NCI-H345 treated with DMSO at 0.1 percent for 48 hours (cell line): ENCODE results near the gene DDAH1.

Experiments used
- DNase-seq: peaks from one replicate; lab custom pipeline; 2025; ENCODE audit not compliant: unreplicated experiment; lab: John Stamatoyannopoulos, UW

The DDAH1 gene

GRCh38 chr1:85445906-85446305 lies 19.1 kb downstream of the DDAH1 start:
- no peak for DNase-seq

- DNase-seq = no peak
Observed at GRCh38 chr1:85444381-85444780, 20.6 kb downstream of the DDAH1 start.

GRCh38 chr1:85440612-85441011 lies 24.3 kb downstream of the DDAH1 start:
- no peak for DNase-seq

- DNase-seq = no peak
Observed at GRCh38 chr1:85438353-85438752, 26.6 kb downstream of the DDAH1 start.

GRCh38 chr1:85437139-85437538 lies 27.8 kb downstream of the DDAH1 start:
- no peak for DNase-seq

GRCh38 chr1:85433096-85433495 lies 31.9 kb downstream of the DDAH1 start:
- DNase-seq = no peak

- DNase-seq = no peak
Observed at GRCh38 chr1:85428471-85429089, 36.4 kb downstream of the DDAH1 start.

- DNase-seq = no peak
Observed at GRCh38 chr1:85427849-85428248, 37.1 kb downstream of the DDAH1 start.

GRCh38 chr1:85427331-85427730 lies 37.6 kb downstream of the DDAH1 start:
- DNase-seq = no peak

- no peak for DNase-seq
Observed at GRCh38 chr1:85421179-85421578, 43.8 kb downstream of the DDAH1 start.

GRCh38 chr1:85420199-85420598 lies 44.8 kb downstream of the DDAH1 start:
- no peak for DNase-seq

GRCh38 chr1:85417876-85418275 lies 47.1 kb downstream of the DDAH1 start:
- DNase-seq = no peak

GRCh38 chr1:85417017-85417416 lies 47.9 kb downstream of the DDAH1 start:
- no peak for DNase-seq

GRCh38 chr1:85413169-85413568 lies 51.8 kb downstream of the DDAH1 start:
- DNase-seq = no peak

- no peak for DNase-seq
Observed at GRCh38 chr1:85411567-85412305, 53.2 kb downstream of the DDAH1 start.

- DNase-seq = no peak
Observed at GRCh38 chr1:85409516-85409915, 55.4 kb downstream of the DDAH1 start.

GRCh38 chr1:85407746-85408377 lies 57.1 kb downstream of the DDAH1 start:
- DNase-seq = no peak

- no peak for DNase-seq
Observed at GRCh38 chr1:85406887-85407533, 57.9 kb downstream of the DDAH1 start.

GRCh38 chr1:85406081-85406480 lies 58.9 kb downstream of the DDAH1 start:
- no peak for DNase-seq

- DNase-seq = no peak
Observed at GRCh38 chr1:85404408-85404807, 60.6 kb downstream of the DDAH1 start.

- no peak for DNase-seq
Observed at GRCh38 chr1:85398391-85399064, 66.4 kb downstream of the DDAH1 start.
